Measurements from ENCODE around the gene BTBD17. TPM values are rescaled to one million over a fixed set of nuclear protein-coding genes. Genes with fewer than 3 reads are reported as not detected.

BTBD17 gene
- total RNA-seq, 1 experiment from 2014 or later = not detected

- Histone ChIP-seq H2AFZ (ENCODE audit: low read depth, low read length, poor library complexity, severe bottlenecking) (no peak overlapping the region), H3K4me2 (ENCODE audit: low read length) (no peak overlapping the region), H3K4me3 (replicated peaks in 1 of 2; ENCODE audit: low read depth in 1 of 2, low read length in 2 of 2) (no peak overlapping the region), H4K20me1 (ENCODE audit: insufficient read depth) (no peaks in the 10 kb centered on the region), H3K36me3 (ENCODE audit: control insufficient read depth in 1 of 2, insufficient read depth in 2 of 2, low read length in 2 of 2) (no peaks in the 10 kb centered on the region), H3K4me1 (ENCODE audit: control insufficient read depth in 1 of 2, insufficient read depth in 2 of 2, low read length in 2 of 2) (peaks cover 0 to 6% of the 10 kb centered on the region in 2 experiments; a peak in 2 of 4 replicates), H3K9me2 (ENCODE audit: insufficient read depth) (no peaks in the 10 kb centered on the region), H3K9me3 (ENCODE audit: control insufficient read depth in 1 of 2, insufficient read depth in 1 of 2, low read depth in 1 of 2, low read length in 2 of 2) (no peaks in the 10 kb centered on the region), H3K79me2 (ENCODE audit: insufficient read depth, low read length) (no peaks in the 10 kb centered on the region), H3K9ac (ENCODE audit: low read length) (no peak overlapping the region), H3K27me3 (ENCODE audit: insufficient read depth, low read length) (no peaks in the 10 kb centered on the region), H3K27ac (ENCODE audit: low read depth, low read length) (no peak overlapping the region)
- TF ChIP-seq, protein P1, sequence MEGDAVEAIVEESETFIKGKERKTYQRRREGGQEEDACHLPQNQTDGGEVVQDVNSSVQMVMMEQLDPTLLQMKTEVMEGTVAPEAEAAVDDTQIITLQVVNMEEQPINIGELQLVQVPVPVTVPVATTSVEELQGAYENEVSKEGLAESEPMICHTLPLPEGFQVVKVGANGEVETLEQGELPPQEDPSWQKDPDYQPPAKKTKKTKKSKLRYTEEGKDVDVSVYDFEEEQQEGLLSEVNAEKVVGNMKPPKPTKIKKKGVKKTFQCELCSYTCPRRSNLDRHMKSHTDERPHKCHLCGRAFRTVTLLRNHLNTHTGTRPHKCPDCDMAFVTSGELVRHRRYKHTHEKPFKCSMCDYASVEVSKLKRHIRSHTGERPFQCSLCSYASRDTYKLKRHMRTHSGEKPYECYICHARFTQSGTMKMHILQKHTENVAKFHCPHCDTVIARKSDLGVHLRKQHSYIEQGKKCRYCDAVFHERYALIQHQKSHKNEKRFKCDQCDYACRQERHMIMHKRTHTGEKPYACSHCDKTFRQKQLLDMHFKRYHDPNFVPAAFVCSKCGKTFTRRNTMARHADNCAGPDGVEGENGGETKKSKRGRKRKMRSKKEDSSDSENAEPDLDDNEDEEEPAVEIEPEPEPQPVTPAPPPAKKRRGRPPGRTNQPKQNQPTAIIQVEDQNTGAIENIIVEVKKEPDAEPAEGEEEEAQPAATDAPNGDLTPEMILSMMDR (IDR thresholded peaks at IDR 0.05 in 2 of 3, conservative IDR thresholded peaks at IDR 0.05 in 1 of 3; ENCODE audit: borderline replicate concordance in 1 of 3, insufficient read depth in 1 of 3, low read depth in 2 of 3, low read length in 2 of 3) = peak in 2 of 3 experiments; percentile 26 to 28; a peak in 2 of 6 replicates
- TF ChIP-seq SRF (IDR thresholded peaks at IDR 0.05; ENCODE audit: low read depth) (no peak), CEBPB (IDR thresholded peaks at IDR 0.05; ENCODE audit: low read depth) (no peak)
- intact Hi-C loops (cut with micrococcal nuclease) = no loop called here
- ATAC-seq (peak; percentile 58), DNase-seq (ENCODE audit: low read depth, low spot score) (no peak)
- POLR2A ChIA-PET = no interaction called here
- no TSS peak for BruUV-seq (replicated peaks)
- CTCF ChIA-PET = interaction anchor here (0.9 to 1.5 kb wide), 2 partner anchors 8 to 66 kb away, joined by 3 to 5 read pairs; no protein-coding TSS in a partner anchor
- RAD21 ChIA-PET (ENCODE audit: low non-redundant PET in 1 of 2, low total read pairs in 2 of 2, uncharacterized antibody in 2 of 2, unreplicated experiment in 2 of 2) = no interaction called here
Observed at GRCh38 chr17:74387365-74388218, 25.9 kb upstream of the BTBD17 start.

GRCh38 chr17:74386386-74386785 is 24.7 kb upstream of the BTBD17 start:
- H3K27ac ChIP-seq (ENCODE audit: low read depth, low read length) = no peak overlapping the region
- RAD21 ChIA-PET (ENCODE audit: low non-redundant PET in 1 of 2, low total read pairs in 2 of 2, uncharacterized antibody in 2 of 2, unreplicated experiment in 2 of 2) = no interaction called here
- no peak overlapping the region for H2AFZ ChIP-seq (ENCODE audit: low read depth, low read length, poor library complexity, severe bottlenecking)
- no peak overlapping the region for H3K9ac ChIP-seq (ENCODE audit: low read length)
- no peaks in the 10 kb centered on the region for H3K9me3 ChIP-seq (ENCODE audit: control insufficient read depth in 1 of 2, insufficient read depth in 1 of 2, low read depth in 1 of 2, low read length in 2 of 2)
- peaks cover 0 to 9% of the 10 kb centered on the region in 2 experiments; a peak in 3 of 4 replicates for H3K4me1 ChIP-seq (ENCODE audit: control insufficient read depth in 1 of 2, insufficient read depth in 2 of 2, low read length in 2 of 2)
- H3K4me2 ChIP-seq (ENCODE audit: low read length) = no peak overlapping the region
- BruUV-seq (replicated peaks) = no TSS peak
- ATAC-seq (no peak), DNase-seq (ENCODE audit: low read depth, low spot score) (no peak)
- no peak overlapping the region for H3K4me3 ChIP-seq (replicated peaks in 1 of 2; ENCODE audit: low read depth in 1 of 2, low read length in 2 of 2)
- intact Hi-C loops (cut with micrococcal nuclease) = no loop called here
- no peaks in the 10 kb centered on the region for H3K27me3 ChIP-seq (ENCODE audit: insufficient read depth, low read length)
- no peaks in the 10 kb centered on the region for H3K9me2 ChIP-seq (ENCODE audit: insufficient read depth)
- H3K79me2 ChIP-seq (ENCODE audit: insufficient read depth, low read length) = no peaks in the 10 kb centered on the region
- CTCF ChIA-PET = no interaction called here
- H3K36me3 ChIP-seq (ENCODE audit: control insufficient read depth in 1 of 2, insufficient read depth in 2 of 2, low read length in 2 of 2) = no peaks in the 10 kb centered on the region
- no peaks in the 10 kb centered on the region for H4K20me1 ChIP-seq (ENCODE audit: insufficient read depth)
- POLR2A ChIA-PET = no interaction called here
- TF ChIP-seq JUND (IDR thresholded peaks at IDR 0.05) (no peak), RAD21 (IDR thresholded peaks at IDR 0.05; ENCODE audit: low read depth) (no peak), ELF1 (IDR thresholded peaks at IDR 0.05; ENCODE audit: borderline replicate concordance, low read depth) (no peak), MAX (IDR thresholded peaks at IDR 0.05) (no peak), CBX3 (IDR thresholded peaks at IDR 0.05; ENCODE audit: low read depth) (no peak), EZH2 (IDR thresholded peaks at IDR 0.05) (no peak), SP1 (IDR thresholded peaks at IDR 0.05; ENCODE audit: low read depth) (no peak)
- TF ChIP-seq, protein P1 (IDR thresholded peaks at IDR 0.05 in 2 of 3, conservative IDR thresholded peaks at IDR 0.05 in 1 of 3; ENCODE audit: borderline replicate concordance in 1 of 3, insufficient read depth in 1 of 3, low read depth in 2 of 3, low read length in 2 of 3) = no peak

Data from HCT116 (cell line).